H1 (cell line): ENCODE data around the gene SMIM41. TPM values are rescaled to one million over a fixed set of nuclear protein-coding genes. Genes with fewer than 3 reads are reported as not detected.

Experiments used
- CTCF ChIA-PET: fragments of 300-600 bp; sonication (Branson Sonifier 250); formaldehyde crosslinking; loops from one replicate; lab custom pipeline; 2021; ENCODE audit not compliant: partially characterized antibody; lab: Charles Lee
- POLR2A ChIA-PET: fragments of 300-600 bp; sonication (Branson Sonifier 250); formaldehyde crosslinking; loops from one replicate; lab custom pipeline; 2021; ENCODE audit warnings: inconsistent platforms; ENCODE audit not compliant: partially characterized antibody; lab: Charles Lee
- DNase-seq, 2 experiments: peaks; one replicate each; pipeline versions ENCODE4 v3.0.0 to v3.0.0-alpha.2; 2010 to 2022; ENCODE audit warnings: low spot score in 2 of 2, low read depth in 1 of 2, mixed read lengths in 1 of 2
- FAIRE-seq: peaks from 2 replicates; lab custom pipeline; 2011; peaks lifted over from hg19 to GRCh38; lab: Jason Lieb, UNC
- H2AFZ ChIP-seq: 2 replicates; pipeline ENCODE4 v1.8.1; 2012; ENCODE audit warnings: low read length, inconsistent platforms
- H2AK5ac ChIP-seq: 2 replicates; pipeline ENCODE4 v1.6.1; 2013; ENCODE audit warnings: low read depth, low read length
- H2BK120ac ChIP-seq: replicated peaks from 2 replicates; pipeline ENCODE3; 2013; ENCODE audit warnings: low read depth, low read length, inconsistent platforms
- H2BK12ac ChIP-seq: 2 replicates; pipeline ENCODE4 v1.6.1; 2013; ENCODE audit warnings: low read depth, low read length
- H2BK15ac ChIP-seq: 2 replicates; pipeline ENCODE4 v1.6.1; 2013; ENCODE audit warnings: low read length
- H2BK20ac ChIP-seq: 2 replicates; pipeline ENCODE4 v1.6.1; 2013; ENCODE audit warnings: low read length
- H2BK5ac ChIP-seq: 2 replicates; pipeline ENCODE4 v1.6.1; 2013; ENCODE audit warnings: low read depth, low read length
- H3K14ac ChIP-seq: 2 replicates; pipeline ENCODE4 v1.6.1; 2013; ENCODE audit warnings: inconsistent platforms; ENCODE audit not compliant: insufficient read length
- H3K18ac ChIP-seq: 2 replicates; pipeline ENCODE4 v1.6.1; 2013; ENCODE audit warnings: low read length; ENCODE audit errors: extremely low read depth
- H3K23ac ChIP-seq: 2 replicates; pipeline ENCODE4 v1.6.1; 2013; ENCODE audit warnings: inconsistent platforms; ENCODE audit not compliant: insufficient read length
- H3K23me2 ChIP-seq: 2 replicates; pipeline ENCODE4 v1.6.1; 2013; ENCODE audit warnings: low read depth, low read length
- H3K27ac ChIP-seq: 2 replicates; pipeline ENCODE4 v1.6.1; 2011; ENCODE audit warnings: low read depth, low read length, inconsistent platforms
- H3K27me3 ChIP-seq, 4 experiments: replicated peaks in 1 of 4; 1 replicate in 1 of 4; 2 replicates in 3 of 4; pipeline versions ENCODE4 v1.6.1 to v1.8.1; 2011 to 2013; ENCODE audit warnings: low read length in 3 of 4, mild to moderate bottlenecking in 3 of 4, inconsistent platforms in 2 of 4, mixed read lengths in 2 of 4, moderate library complexity in 1 of 4; ENCODE audit not compliant: control insufficient read depth in 3 of 4, insufficient read depth in 3 of 4; ENCODE audit errors: extremely low read depth in 1 of 4
- H3K36me3 ChIP-seq, 4 experiments: 2 replicates each; pipeline versions ENCODE4 v1.6.1 to v1.8.1; 2011 to 2013; ENCODE audit warnings: mild to moderate bottlenecking in 4 of 4, low read length in 3 of 4, moderate library complexity in 2 of 4, control low read depth in 1 of 4, inconsistent platforms in 1 of 4; ENCODE audit not compliant: insufficient read depth in 4 of 4, control insufficient read depth in 2 of 4
- H3K4ac ChIP-seq: replicated peaks from 2 replicates; pipeline ENCODE3; 2013; ENCODE audit warnings: low read length, low read depth, mixed read lengths, inconsistent platforms; ENCODE audit not compliant: insufficient read length
- H3K4me1 ChIP-seq, 4 experiments: replicated peaks in 1 of 4; 1 replicate in 1 of 4; 2 replicates in 3 of 4; pipeline versions ENCODE4 v1.6.1 to v1.8.1; 2011 to 2013; ENCODE audit warnings: low read length in 3 of 4, inconsistent platforms in 2 of 4, mixed read lengths in 1 of 4; ENCODE audit not compliant: insufficient read depth in 4 of 4, control insufficient read depth in 3 of 4
- H3K4me2 ChIP-seq, 2 experiments: 2 replicates each; pipeline versions ENCODE4 v1.6.1 to v1.8.1; 2011 to 2013; ENCODE audit warnings: low read depth in 2 of 2, low read length in 2 of 2, control low read depth in 1 of 2, inconsistent platforms in 1 of 2, mild to moderate bottlenecking in 1 of 2; ENCODE audit not compliant: insufficient read depth in 1 of 2
- H3K4me3 ChIP-seq, 4 experiments: fragments of 200-600, 300-600 bp in 1 of 4; sonication (generic), shearing (Covaris generic), sonication (Bioruptor Twin) in 1 of 4; 2 replicates each; pipeline versions ENCODE4 v1.5.1 to v1.8.1; 2011 to 2016; ENCODE audit warnings: low read length in 4 of 4, low read depth in 3 of 4, control low read depth in 2 of 4, inconsistent platforms in 2 of 4, mild to moderate bottlenecking in 2 of 4, mixed read lengths in 1 of 4, moderate library complexity in 1 of 4; ENCODE audit not compliant: insufficient read depth in 2 of 4; ENCODE audit errors: extremely low read depth in 1 of 4
- H3K56ac ChIP-seq: replicated peaks from 2 replicates; pipeline ENCODE3; 2013; ENCODE audit warnings: low read depth, mild to moderate bottlenecking, mixed read lengths, low read length, inconsistent platforms; ENCODE audit not compliant: insufficient read length
- H3K79me1 ChIP-seq: 2 replicates; pipeline ENCODE4 v1.6.1; 2013; ENCODE audit warnings: low read depth, low read length, control low read depth
- H3K79me2 ChIP-seq, 2 experiments: 2 replicates each; pipeline versions ENCODE4 v1.6.1 to v1.8.1; 2012 to 2013; ENCODE audit warnings: low read length in 2 of 2, mild to moderate bottlenecking in 2 of 2, inconsistent platforms in 1 of 2; ENCODE audit not compliant: insufficient read depth in 2 of 2, control insufficient read depth in 1 of 2
- H3K9ac ChIP-seq, 4 experiments: replicated peaks in 1 of 4; 1 replicate in 1 of 4; 2 replicates in 3 of 4; pipeline versions ENCODE4 v1.6.1 to v1.8.1; 2011 to 2013; ENCODE audit warnings: low read depth in 3 of 4, low read length in 3 of 4, control low read depth in 2 of 4, mild to moderate bottlenecking in 2 of 4, moderate library complexity in 2 of 4, inconsistent platforms in 1 of 4; ENCODE audit errors: extremely low read depth in 1 of 4
- H3K9me3 ChIP-seq, 2 experiments: 2 replicates each; pipeline versions ENCODE4 v1.6.1 to v1.8.1; 2012 to 2013; ENCODE audit warnings: mild to moderate bottlenecking in 2 of 2, moderate library complexity in 2 of 2, control low read depth in 1 of 2, inconsistent platforms in 1 of 2, low read depth in 1 of 2, low read length in 1 of 2, mixed read lengths in 1 of 2; ENCODE audit not compliant: insufficient read depth in 2 of 2
- H4K20me1 ChIP-seq, 2 experiments: replicated peaks in 1 of 2; 2 replicates each; pipeline versions ENCODE3 to v1.8.1; 2011 to 2013; ENCODE audit warnings: inconsistent platforms in 2 of 2, low read length in 2 of 2, mild to moderate bottlenecking in 1 of 2; ENCODE audit not compliant: insufficient read depth in 2 of 2, control insufficient read depth in 1 of 2
- H4K5ac ChIP-seq: 2 replicates; pipeline ENCODE4 v1.6.1; 2013; ENCODE audit warnings: low read length, low read depth, mixed read lengths, inconsistent platforms; ENCODE audit not compliant: insufficient read length
- H4K8ac ChIP-seq: 2 replicates; pipeline ENCODE4 v1.8.0; 2013; ENCODE audit warnings: mild to moderate bottlenecking, moderate library complexity, low read length, inconsistent platforms; ENCODE audit not compliant: insufficient read depth; ENCODE audit errors: extremely low read depth
- H4K91ac ChIP-seq: replicated peaks from 2 replicates; pipeline ENCODE3; 2013; ENCODE audit warnings: low read length, mixed read lengths, inconsistent platforms; ENCODE audit not compliant: insufficient read length
- GTF2F1 ChIP-seq: IDR thresholded peaks from 2 replicates; pipeline ENCODE4 v1.6.1; 2012; ENCODE audit warnings: low read depth, low read length, improper control_type of control experiment, borderline replicate concordance
- HDAC2 ChIP-seq, 2 experiments: fragments of 300-600 bp in 1 of 2; sonication (generic) in 1 of 2; IDR thresholded peaks; 2 replicates each; pipeline ENCODE4 v1.6.1; 2011 to 2012; ENCODE audit warnings: low read depth in 2 of 2, low read length in 2 of 2, mild to moderate bottlenecking in 2 of 2, moderate library complexity in 2 of 2, borderline replicate concordance in 1 of 2, inconsistent platforms in 1 of 2
- WGBS, 2 experiments: shearing (Covaris generic) in 1 of 2; methylation state at CpG; one replicate each; pipeline versions ENCODE4 v1.1.6 to v1.1.7; 2013 to 2015; ENCODE audit warnings: low lambda C conversion rate in 2 of 2, mixed read lengths in 2 of 2, inconsistent platforms in 1 of 2, low coverage in 1 of 2, missing lambda C conversion rate in 1 of 2; ENCODE audit not compliant: insufficient replicate concordance in 2 of 2, insufficient coverage in 1 of 2, insufficient read length in 1 of 2; ENCODE audit errors: extremely low coverage in 1 of 2, missing lambda C conversion rate in 1 of 2; 5-methylcytosine and 5-hydroxymethylcytosine counted together
- polyA plus RNA-seq, 7 experiments: library from polyadenylated mRNA; depleted of rRNA in 3 of 7; stranded (reverse) in 5 of 7; unstranded in 2 of 7; fragments of >200 nt in 5 of 7; fragments of 200-250 nt in 2 of 7; gene quantifications; 1 replicate in 5 of 7; 2 replicates in 1 of 7; 4 replicates in 1 of 7; pipeline versions ENCODE4 v1.2.1 to v1.2.3, GENCODE V29; 2011 to 2013; ENCODE audit warnings: missing spikeins in 2 of 7, mixed read lengths in 2 of 7
- total RNA-seq: library from RNA; stranded (reverse); fragmentation: NEBNext Ultra II Directional; extraction: Animal tissue kit (Norgen Biotek cat#: 25700); gene quantifications from 2 replicates; pipeline ENCODE4 v1.2.1, GENCODE V29; 2021

The SMIM41 gene
- total and polyA plus RNA-seq, 2 of the 8 experiments (the other 6 are each of a cell fraction or from before 2014, with no cell fraction given) = 0.28 to 0.98 TPM

- WGBS, 2 experiments = 41% methylated on average over 5 of the region's 5 CpGs; no CpG with 5 or more reads in 1 of the 2 experiments
- H2BK5ac ChIP-seq = peak overlapping the region; percentile 44
- H2BK12ac ChIP-seq = peak overlapping the region; percentile 77
- H3K4ac ChIP-seq = no peak overlapping the region
- H3K14ac ChIP-seq = no peak overlapping the region
- H2BK120ac ChIP-seq = no peak overlapping the region
- no peak overlapping the region; the same call in 1 of the 2 replicates for H2AK5ac ChIP-seq
- 0 out of 2 replicates have a peak overlapping the region, but pooled peaks have one; percentile 73 for H3K18ac ChIP-seq
- no peak overlapping the region for H3K23ac ChIP-seq
- FAIRE-seq (no peak), DNase-seq (no peak)
- H3K56ac ChIP-seq = no peak overlapping the region
- no peaks in the 10 kb centered on the region for H3K79me1 ChIP-seq
- peaks cover 2 to 32% (median 22%) of the 10 kb centered on the region in 4 experiments; a peak in 6 of 7 replicates for H3K27me3 ChIP-seq
- H2BK15ac ChIP-seq = no peak overlapping the region
- H3K4me2 ChIP-seq = peak overlapping the region; percentile 66 to 80
- TF ChIP-seq HDAC2 (IDR thresholded peaks at IDR 0.05; ENCODE audit: borderline replicate concordance in 1 of 2, low read depth in 2 of 2, low read length in 2 of 2) (no peak), GTF2F1 (no peak)
- H3K9me3 ChIP-seq = no peaks in the 10 kb centered on the region
- no peak overlapping the region for H3K27ac ChIP-seq
- H3K23me2 ChIP-seq = no peaks in the 10 kb centered on the region; the same call in 1 of the 2 replicates
- no peaks in the 10 kb centered on the region; a peak in 1 of 4 replicates for H3K79me2 ChIP-seq
- peak overlapping the region in 3 of 4 experiments; percentile 25 to 60 (median 26); a peak in 5 of 8 replicates for H3K4me3 ChIP-seq
- CTCF ChIA-PET = interaction anchor here (0.6 to 22.7 kb wide), 10 partner anchors 9 to 714 kb away, joined by 3 to 1249 read pairs (median 28); partner anchors contain the start of genes ATG101, NR4A1, SMIM41 and TAMALIN
- peak overlapping the region in 2 of 4 experiments; percentile 34 to 41; a peak in 2 of 7 replicates for H3K9ac ChIP-seq
- H4K91ac ChIP-seq = no peak overlapping the region
- H3K36me3 ChIP-seq = no peaks in the 10 kb centered on the region
- no peak overlapping the region for H4K5ac ChIP-seq
- 0 out of 2 replicates have a peak overlapping the region, but pooled peaks have one; percentile 64 for H2AFZ ChIP-seq
- H4K8ac ChIP-seq = no peak overlapping the region
- no peaks in the 10 kb centered on the region for H4K20me1 ChIP-seq
- peaks cover 9 to 13% (median 11%) of the 10 kb centered on the region in 4 experiments for H3K4me1 ChIP-seq
- H2BK20ac ChIP-seq = no peak overlapping the region
- POLR2A ChIA-PET = interaction anchor here (0.8 to 13.1 kb wide), 15 partner anchors 7 to 93 kb away, joined by 3 to 82 read pairs (median 5); partner anchors contain the start of genes ATG101, NR4A1, SMIM41 and TAMALIN
Observed at GRCh38 chr12:52032446-52032803, 47.1 kb upstream of the SMIM41 start.
